Astrocyte of the spinal cord (primary cell): ENCODE data around the gene ELAVL1.
"Not testable (repeated sequence)": the region's sequence is repeated elsewhere in the genome, so short reads cannot be mapped to it uniquely, and the experiment has no call there.

ENCODE experiments used
- DNase-seq: peaks from one replicate; pipeline ENCODE4 v3.0.0; 2011; ENCODE audit warnings: low read depth, low spot score
- H3K4me3 ChIP-seq: 2 replicates; pipeline ENCODE4 v1.5.1; 2011; ENCODE audit warnings: low read depth, mild to moderate bottlenecking, low read length, moderate library complexity
- in situ Hi-C: cut with HindIII; loops from 2 replicates; pipeline ENCODE4 v1.10.0; 2017; ENCODE audit warnings: low sequenced_read_pairs
- TF ChIP-seq, protein P1 (sequence below): IDR thresholded peaks from 2 replicates; pipeline ENCODE4 v1.5.1; 2012; ENCODE audit warnings: low read depth, mild to moderate bottlenecking, low read length, inconsistent platforms

Gene ELAVL1

DNA sequence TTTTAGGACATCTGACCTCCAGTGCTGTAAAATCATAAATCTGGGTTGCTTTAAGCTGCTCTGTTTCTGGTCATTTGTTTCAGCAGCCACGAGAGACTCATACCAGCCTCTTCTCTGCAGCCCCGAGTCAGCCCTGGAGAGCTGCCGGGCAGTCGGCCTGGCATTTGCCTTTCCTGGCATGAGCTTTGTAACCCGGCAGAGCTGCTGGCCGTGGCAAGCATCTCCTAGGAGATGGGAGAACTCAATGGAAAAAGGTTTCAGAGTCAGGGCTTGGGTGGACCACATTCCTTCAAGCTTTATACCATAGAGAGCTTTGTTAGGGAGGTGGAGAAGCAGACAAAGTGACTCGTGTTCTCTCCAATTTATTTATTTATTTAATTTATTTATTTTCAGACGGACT is 25.5 kb upstream of the ELAVL1 start:
- DNase-seq, result no peak
- TF ChIP-seq, protein P1, sequence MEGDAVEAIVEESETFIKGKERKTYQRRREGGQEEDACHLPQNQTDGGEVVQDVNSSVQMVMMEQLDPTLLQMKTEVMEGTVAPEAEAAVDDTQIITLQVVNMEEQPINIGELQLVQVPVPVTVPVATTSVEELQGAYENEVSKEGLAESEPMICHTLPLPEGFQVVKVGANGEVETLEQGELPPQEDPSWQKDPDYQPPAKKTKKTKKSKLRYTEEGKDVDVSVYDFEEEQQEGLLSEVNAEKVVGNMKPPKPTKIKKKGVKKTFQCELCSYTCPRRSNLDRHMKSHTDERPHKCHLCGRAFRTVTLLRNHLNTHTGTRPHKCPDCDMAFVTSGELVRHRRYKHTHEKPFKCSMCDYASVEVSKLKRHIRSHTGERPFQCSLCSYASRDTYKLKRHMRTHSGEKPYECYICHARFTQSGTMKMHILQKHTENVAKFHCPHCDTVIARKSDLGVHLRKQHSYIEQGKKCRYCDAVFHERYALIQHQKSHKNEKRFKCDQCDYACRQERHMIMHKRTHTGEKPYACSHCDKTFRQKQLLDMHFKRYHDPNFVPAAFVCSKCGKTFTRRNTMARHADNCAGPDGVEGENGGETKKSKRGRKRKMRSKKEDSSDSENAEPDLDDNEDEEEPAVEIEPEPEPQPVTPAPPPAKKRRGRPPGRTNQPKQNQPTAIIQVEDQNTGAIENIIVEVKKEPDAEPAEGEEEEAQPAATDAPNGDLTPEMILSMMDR, result no peak
- in situ Hi-C loops, result no loop called here
- no peak overlapping the region for H3K4me3 ChIP-seq

DNA sequence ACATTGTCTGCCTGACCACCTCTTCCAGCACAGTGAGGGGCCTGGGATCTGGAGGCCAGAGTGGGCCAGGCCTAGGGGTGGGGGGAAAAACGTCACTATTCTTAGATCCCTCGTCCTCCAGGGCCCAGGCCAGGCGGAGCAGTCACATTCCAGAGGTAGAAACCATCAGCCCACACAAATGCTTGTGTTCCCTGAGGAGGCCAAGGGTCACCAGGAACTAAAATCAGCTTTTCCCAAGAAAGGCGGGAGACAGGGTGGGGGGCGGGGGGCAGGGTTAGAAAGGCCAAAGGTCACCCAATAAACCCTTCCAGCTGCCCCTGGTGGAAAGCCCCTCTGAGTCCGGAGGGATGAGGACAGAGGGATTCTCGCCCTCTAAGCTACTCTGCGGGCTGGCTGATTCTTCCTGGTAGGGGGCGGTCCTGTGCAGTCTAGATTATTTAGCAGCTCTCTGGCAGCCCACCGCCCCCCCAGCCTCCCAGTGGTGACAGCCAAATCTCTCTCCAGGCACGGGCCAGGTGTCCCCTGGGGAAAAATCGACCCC is 23.6 kb upstream of the ELAVL1 start:
- in situ Hi-C loops, result no loop called here
- no peak for DNase-seq
- TF ChIP-seq, protein P1, result no peak
- no peak overlapping the region for H3K4me3 ChIP-seq

DNA sequence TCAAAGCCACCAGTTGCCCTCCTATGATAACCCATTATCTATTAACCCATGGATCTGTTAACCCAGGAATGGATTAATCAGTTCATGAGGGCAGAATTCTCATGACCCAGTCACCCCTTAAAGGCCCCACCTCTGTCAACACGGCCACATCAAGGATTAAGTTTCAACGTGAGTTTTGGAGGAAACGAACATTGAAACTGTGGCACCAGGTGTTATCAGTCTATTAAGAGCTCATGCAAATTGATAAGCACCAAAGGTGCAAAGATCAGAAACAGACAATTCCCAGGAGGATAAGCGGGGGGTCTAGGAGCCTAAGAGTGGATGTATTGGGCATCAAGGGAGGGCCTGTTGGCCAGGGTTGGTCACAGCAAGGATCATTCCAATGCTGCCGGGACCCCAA is 19.9 kb upstream of the ELAVL1 start:
- in situ Hi-C loops, result no loop called here

DNA sequence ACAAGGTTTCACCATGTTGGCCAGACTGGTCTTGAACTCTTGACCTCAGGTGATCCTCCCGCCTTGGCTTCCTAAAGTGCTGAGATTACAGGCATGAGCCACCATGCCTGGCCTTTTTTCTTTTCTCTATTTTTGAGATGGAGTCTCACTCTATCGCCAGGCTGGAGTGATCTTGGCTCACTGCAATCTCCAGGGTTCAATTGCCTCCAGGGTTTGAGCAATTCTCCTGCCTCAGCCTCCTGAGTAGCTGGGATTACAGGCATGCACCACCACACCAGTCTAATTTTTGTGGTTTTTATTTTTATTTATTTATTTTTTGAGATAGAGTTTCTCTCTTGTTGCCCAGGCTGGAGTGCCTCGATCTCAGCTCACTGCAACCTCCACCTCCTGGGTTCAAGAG is 18.8 kb upstream of the ELAVL1 start:
- in situ Hi-C loops, DNase-seq: not testable (repeated sequence)

More for the DNA sequence above, 19.9 kb upstream of the ELAVL1 start:
- no peak overlapping the region for H3K4me3 ChIP-seq
- DNase-seq, result no peak
- TF ChIP-seq, protein P1, result no peak

DNA sequence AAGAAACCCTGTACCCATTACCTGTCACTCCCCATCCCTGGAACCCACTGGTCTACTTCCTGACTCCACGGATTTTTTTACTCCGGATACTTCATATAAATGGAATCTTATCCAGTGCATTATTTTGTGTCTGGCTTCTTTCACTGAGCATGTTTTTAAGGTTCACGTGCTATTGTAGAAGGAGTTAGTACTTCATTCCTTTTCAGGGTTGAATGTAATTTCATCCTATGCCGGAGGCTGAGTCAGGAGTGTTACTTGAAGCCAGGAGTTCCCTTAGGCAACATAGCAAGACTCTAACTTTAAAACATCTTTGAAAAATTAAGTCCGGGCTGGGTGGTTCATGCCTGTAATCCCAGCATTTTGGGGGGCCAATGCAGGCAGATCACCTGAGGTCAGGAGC is 17.9 kb upstream of the ELAVL1 start:
- no peak overlapping the region for H3K4me3 ChIP-seq
- in situ Hi-C loops, result no loop called here
- no peak for DNase-seq
- TF ChIP-seq, protein P1, result no peak

More for the DNA sequence above, 18.8 kb upstream of the ELAVL1 start:
- not testable (repeated sequence) for H3K4me3 ChIP-seq

DNA sequence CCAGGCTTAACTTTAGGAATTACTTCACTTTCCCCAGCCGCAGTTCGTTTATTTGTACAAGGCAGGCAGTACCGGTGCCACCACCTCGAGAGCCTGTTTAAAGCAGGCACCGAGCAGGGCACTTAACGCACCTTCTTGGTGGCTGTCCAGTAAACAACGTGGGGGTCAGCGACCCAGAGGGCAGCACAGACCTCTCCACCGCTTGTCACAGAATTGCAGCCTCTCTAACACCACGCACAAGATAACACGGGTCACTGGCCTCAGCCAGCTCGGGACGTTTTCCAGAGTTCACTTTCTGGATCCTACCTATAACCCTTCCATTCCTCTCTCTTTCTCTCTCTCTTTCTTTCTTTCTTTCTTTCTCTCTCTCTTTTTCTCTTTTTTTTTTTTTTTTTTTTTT is 16.8 kb upstream of the ELAVL1 start:
- no peak for DNase-seq
- in situ Hi-C loops, result no loop called here
- H3K4me3 ChIP-seq, result no peak overlapping the region
- TF ChIP-seq, protein P1, result no peak

DNA sequence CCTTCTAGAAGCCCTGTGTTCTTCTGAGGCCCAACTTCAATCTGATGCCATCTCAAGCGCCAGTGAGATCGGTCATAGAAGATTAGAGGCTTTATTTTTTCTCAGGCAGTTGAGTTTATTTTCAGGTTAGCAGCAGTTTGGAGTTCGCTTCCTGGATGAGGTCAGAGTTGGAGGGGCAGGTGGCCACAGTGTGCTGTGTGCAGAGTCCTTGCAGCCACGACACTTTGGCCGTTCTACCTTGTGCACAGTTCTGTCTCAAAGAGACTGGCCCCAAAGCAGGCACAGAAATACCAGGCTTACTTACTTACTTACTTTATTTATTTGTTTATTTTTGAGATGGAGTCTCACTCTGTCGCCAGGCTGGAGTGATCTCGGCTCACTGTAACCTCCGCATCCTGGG is 15.9 kb upstream of the ELAVL1 start:
- no peak for DNase-seq
- in situ Hi-C loops, result no loop called here
- TF ChIP-seq, protein P1, result no peak
- no peak overlapping the region for H3K4me3 ChIP-seq
